ENCODE results near the gene TMEM53.

TMEM53 gene

DNA sequence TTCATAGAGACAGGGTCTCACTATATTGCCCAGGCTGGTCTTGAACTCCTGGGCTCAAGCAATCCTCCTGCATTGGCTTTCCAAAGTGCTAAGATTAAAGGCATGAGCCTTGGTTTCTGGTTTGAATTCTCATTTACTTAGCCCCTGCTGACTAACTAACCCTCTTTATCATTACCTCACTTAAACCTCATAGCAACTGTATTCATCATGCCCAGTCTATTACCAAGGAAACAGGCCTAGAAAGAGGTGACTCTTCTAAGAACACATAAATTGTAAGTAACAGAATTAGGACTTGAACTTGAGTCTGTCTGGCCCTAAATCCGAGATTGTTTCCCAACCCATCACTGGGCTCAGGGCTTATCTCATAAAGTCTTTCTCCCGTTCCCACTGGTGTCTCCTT lies 44.2 kb downstream of the TMEM53 start:
- Histone ChIP-seq H3K27me3 (ENCODE audit: control insufficient read depth in 2 of 2, insufficient read depth in 2 of 2, low read length in 2 of 2) (no peaks in the 10 kb centered on the region), H3K9ac (ENCODE audit: low read depth in 1 of 2, low read length in 2 of 2) (no peak overlapping the region), H3K36me3 (ENCODE audit: control insufficient read depth in 2 of 2, insufficient read depth in 2 of 2, low read length in 2 of 2) (peaks cover 14% of the 10 kb centered on the region in 2 donors), H3K27ac (ENCODE audit: low read depth in 2 of 2, low read length in 2 of 2) (no peak overlapping the region), H3K4me3 (ENCODE audit: low read length in 2 of 2) (no peak overlapping the region), H3K4me1 (ENCODE audit: control insufficient read depth in 2 of 2, insufficient read depth in 2 of 2, low read length in 2 of 2) (peaks cover 10 to 19% of the 10 kb centered on the region in 2 donors), H3K9me3 (ENCODE audit: control insufficient read depth in 2 of 2, low read length in 2 of 2) (no peaks in the 10 kb centered on the region)

DNA sequence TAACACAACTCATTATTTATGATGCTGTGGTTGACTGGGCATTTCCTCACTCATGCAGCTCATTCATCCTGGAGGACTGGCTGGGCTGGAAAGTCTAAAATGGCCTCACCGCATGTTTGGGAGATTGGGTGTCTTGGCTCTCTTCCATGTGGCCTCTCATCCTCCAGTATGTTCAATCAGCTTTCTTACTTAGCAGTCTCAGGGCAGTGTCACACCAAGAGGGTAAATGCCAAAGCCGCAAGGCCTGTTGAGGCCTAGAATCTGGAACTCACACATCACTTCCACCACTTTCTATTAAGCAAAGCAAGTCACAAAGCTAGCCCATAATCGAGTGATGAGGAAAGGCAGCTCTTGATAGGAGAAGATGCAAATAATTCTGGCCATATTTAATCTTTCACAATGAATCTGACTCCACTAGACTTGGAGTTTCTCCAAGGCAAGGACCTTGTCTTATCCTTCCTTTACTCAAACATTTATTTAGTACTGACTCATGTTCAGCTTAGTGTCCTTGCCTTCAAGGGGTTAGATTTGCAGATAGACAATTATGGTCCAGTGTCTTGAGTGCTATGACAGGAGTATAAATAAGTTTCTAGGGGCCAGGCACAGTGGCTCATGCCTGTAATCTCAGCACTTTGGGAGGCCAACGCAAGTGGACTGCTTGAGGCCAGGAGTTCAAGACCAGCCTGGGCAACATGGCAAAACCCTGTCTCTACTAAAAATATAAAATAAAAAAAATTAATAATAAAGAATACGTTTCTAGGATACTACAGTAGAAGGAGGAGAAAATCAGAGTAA lies 45.1 kb downstream of the TMEM53 start:
- Histone ChIP-seq H3K36me3 (ENCODE audit: control insufficient read depth in 2 of 2, insufficient read depth in 2 of 2, low read length in 2 of 2) (peaks cover 4 to 6% of the 10 kb centered on the region in 2 donors), H3K9me3 (ENCODE audit: control insufficient read depth in 2 of 2, low read length in 2 of 2) (no peaks in the 10 kb centered on the region), H3K9ac (ENCODE audit: low read depth in 1 of 2, low read length in 2 of 2) (no peak overlapping the region), H3K27me3 (ENCODE audit: control insufficient read depth in 2 of 2, insufficient read depth in 2 of 2, low read length in 2 of 2) (no peaks in the 10 kb centered on the region), H3K27ac (ENCODE audit: low read depth in 2 of 2, low read length in 2 of 2) (no peak overlapping the region), H3K4me3 (ENCODE audit: low read length in 2 of 2) (no peak overlapping the region), H3K4me1 (ENCODE audit: control insufficient read depth in 2 of 2, insufficient read depth in 2 of 2, low read length in 2 of 2) (peaks cover 10 to 19% of the 10 kb centered on the region in 2 donors)

DNA sequence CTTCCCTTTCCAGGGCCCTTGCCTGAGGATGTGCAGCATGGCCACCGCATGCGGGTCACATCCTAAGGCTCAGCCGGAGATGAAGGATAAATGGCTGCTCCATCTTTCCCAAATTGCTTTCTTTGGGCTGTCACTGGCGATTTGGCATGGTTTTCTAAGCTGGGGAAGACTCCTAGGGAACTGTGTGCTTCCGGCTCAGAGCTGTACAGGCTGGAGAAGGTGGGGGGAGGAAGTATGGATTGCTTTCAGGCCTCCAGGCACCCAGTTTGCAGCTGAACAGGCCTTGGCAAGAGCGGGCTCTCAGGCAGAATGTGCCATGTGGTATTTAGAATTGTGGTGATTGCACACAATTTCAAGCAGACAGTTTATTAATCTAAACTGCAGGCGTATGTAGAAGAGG lies 48.9 kb downstream of the TMEM53 start:
- Histone ChIP-seq H3K27ac (ENCODE audit: low read depth in 2 of 2, low read length in 2 of 2) (no peak overlapping the region), H3K9ac (ENCODE audit: low read depth in 1 of 2, low read length in 2 of 2) (no peak overlapping the region), H3K4me1 (ENCODE audit: control insufficient read depth in 2 of 2, insufficient read depth in 2 of 2, low read length in 2 of 2) (no peaks in the 10 kb centered on the region), H3K9me3 (ENCODE audit: control insufficient read depth in 2 of 2, low read length in 2 of 2) (no peaks in the 10 kb centered on the region), H3K36me3 (ENCODE audit: control insufficient read depth in 2 of 2, insufficient read depth in 2 of 2, low read length in 2 of 2) (no peaks in the 10 kb centered on the region), H3K27me3 (ENCODE audit: control insufficient read depth in 2 of 2, insufficient read depth in 2 of 2, low read length in 2 of 2) (no peaks in the 10 kb centered on the region), H3K4me3 (ENCODE audit: low read length in 2 of 2) (no peak overlapping the region)

DNA sequence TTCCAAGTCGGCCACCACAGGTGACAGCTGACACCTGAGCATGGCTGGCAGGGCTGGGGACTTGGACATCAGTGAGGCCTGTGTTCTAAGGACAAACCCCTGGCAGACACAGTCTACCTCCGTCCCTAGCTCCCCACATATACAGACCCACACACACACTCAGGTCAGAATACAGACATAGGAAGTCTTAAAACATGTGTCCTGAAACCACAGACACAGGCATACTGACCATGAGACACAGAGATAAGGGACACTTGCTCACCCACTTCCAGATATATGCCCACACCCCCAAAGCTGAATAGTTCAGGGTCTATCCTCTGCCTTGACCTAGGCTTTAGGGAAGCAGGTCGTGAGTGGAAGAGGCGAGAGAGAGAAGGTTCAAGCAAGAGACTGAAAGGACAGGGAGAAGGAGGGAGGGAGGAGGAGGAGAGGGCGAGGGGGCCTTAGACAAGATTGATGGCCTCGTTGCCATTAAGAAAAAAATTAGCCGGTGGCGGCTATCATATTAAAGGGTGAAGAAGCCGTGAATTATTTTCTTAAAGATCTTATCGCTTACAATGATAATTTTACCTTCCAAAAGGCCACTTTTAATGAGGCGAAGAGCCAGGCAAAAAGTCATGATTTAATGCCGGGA lies 49.9 kb downstream of the TMEM53 start:
- H3K4me3 ChIP-seq (ENCODE audit: low read length in 2 of 2): no peak overlapping the region

DNA sequence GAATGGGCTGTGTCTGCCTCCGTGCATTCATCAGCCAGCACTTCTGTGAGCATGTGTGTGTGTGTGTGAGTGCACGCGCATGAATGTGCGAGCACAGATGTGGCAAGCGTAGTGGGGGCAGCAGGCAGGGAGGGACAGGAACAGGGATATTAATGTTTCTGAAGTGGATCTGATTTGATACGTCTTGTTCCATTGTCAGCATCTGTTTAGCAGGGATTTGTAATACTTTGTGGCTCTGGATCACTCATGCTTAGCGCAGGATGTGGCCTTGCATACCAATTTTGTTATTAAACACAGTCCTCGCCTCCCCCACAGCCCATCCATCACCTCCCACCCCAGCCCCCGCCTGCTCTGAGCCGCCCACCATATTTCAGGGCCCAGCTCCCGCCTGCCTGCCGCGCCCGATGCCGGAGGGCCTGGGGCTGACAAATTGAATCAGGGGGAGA lies 52.4 kb downstream of the TMEM53 start:
- peaks cover 3% of the 10 kb centered on the region in 2 donors for H3K4me1 ChIP-seq (ENCODE audit: control insufficient read depth in 2 of 2, insufficient read depth in 2 of 2, low read length in 2 of 2)
- H3K4me3 ChIP-seq (ENCODE audit: low read length in 2 of 2): no peak overlapping the region
- H3K9me3 ChIP-seq (ENCODE audit: control insufficient read depth in 2 of 2, low read length in 2 of 2): no peaks in the 10 kb centered on the region
- peaks cover 4 to 12% of the 10 kb centered on the region in 2 donors for H3K27me3 ChIP-seq (ENCODE audit: control insufficient read depth in 2 of 2, insufficient read depth in 2 of 2, low read length in 2 of 2)
- no peak overlapping the region for H3K27ac ChIP-seq (ENCODE audit: low read depth in 2 of 2, low read length in 2 of 2)
- H3K9ac ChIP-seq (ENCODE audit: low read depth in 1 of 2, low read length in 2 of 2): no peak overlapping the region
- no peaks in the 10 kb centered on the region for H3K36me3 ChIP-seq (ENCODE audit: control insufficient read depth in 2 of 2, insufficient read depth in 2 of 2, low read length in 2 of 2)

More for the DNA sequence above, 49.9 kb downstream of the TMEM53 start:
- Histone ChIP-seq H3K9me3 (ENCODE audit: control insufficient read depth in 2 of 2, low read length in 2 of 2) (no peaks in the 10 kb centered on the region), H3K4me1 (ENCODE audit: control insufficient read depth in 2 of 2, insufficient read depth in 2 of 2, low read length in 2 of 2) (peaks cover 0 to 3% of the 10 kb centered on the region in 2 donors), H3K9ac (ENCODE audit: low read depth in 1 of 2, low read length in 2 of 2) (no peak overlapping the region), H3K27ac (ENCODE audit: low read depth in 2 of 2, low read length in 2 of 2) (no peak overlapping the region), H3K27me3 (ENCODE audit: control insufficient read depth in 2 of 2, insufficient read depth in 2 of 2, low read length in 2 of 2) (no peaks in the 10 kb centered on the region), H3K36me3 (ENCODE audit: control insufficient read depth in 2 of 2, insufficient read depth in 2 of 2, low read length in 2 of 2) (no peaks in the 10 kb centered on the region)

DNA sequence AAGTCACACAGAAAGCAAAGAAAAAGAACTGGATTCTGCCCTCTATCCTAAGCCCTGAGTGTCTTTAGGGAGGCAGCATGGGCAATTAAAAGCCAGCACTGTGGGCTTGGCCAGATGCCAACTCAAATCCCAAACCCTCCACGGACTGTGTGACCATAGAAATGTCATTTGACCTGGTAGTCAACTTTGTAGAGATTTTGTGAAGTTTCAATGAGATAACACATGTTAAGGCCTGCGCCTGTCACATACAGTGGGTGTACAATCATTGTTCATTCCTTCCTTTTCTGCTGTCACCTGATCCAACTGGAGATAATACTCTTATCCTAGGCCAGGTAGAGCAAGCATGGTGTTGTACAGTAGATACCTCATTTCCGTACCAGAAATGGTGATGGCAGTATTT lies 54.2 kb downstream of the TMEM53 start:
- H3K4me1 ChIP-seq (ENCODE audit: control insufficient read depth in 2 of 2, insufficient read depth in 2 of 2, low read length in 2 of 2): peaks cover 3 to 5% of the 10 kb centered on the region in 2 donors
- H3K36me3 ChIP-seq (ENCODE audit: control insufficient read depth in 2 of 2, insufficient read depth in 2 of 2, low read length in 2 of 2): no peaks in the 10 kb centered on the region
- peaks cover 9 to 18% of the 10 kb centered on the region in 2 donors for H3K27me3 ChIP-seq (ENCODE audit: control insufficient read depth in 2 of 2, insufficient read depth in 2 of 2, low read length in 2 of 2)
- H3K9me3 ChIP-seq (ENCODE audit: control insufficient read depth in 2 of 2, low read length in 2 of 2): no peaks in the 10 kb centered on the region
- H3K4me3 ChIP-seq (ENCODE audit: low read length in 2 of 2): no peak overlapping the region
- no peak overlapping the region for H3K27ac ChIP-seq (ENCODE audit: low read depth in 2 of 2, low read length in 2 of 2)
- no peak overlapping the region for H3K9ac ChIP-seq (ENCODE audit: low read depth in 1 of 2, low read length in 2 of 2)

DNA sequence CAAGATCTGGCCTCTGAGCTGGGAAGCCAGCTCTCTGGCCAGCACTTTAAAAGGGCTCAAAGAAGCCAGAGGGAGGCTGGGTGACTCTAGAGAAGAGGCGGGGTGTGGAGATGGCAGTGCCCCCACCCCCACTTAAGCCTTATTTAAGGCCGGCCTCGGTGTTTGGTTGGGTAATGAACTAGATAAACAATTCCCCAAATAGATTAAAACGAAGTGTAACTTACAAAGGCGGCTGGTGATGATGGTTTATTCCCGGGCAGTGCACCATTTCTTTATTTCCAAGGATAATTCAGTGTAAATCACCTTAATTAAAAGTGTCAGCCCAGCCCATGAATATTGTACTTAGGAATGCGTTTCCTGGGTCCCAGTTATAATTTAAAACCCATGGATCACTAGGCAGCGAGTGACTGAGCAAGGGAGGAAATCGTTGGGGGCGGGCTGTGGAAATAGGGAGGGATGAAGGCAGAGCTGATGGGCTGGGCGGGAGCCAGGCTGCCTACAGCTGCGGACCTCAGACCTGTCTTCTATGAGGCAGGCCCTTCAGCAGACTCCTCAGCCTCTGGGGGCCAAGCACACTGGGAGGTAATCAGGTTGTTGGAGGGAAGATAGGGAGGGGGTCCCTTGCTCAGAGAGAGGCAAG lies 54.9 kb downstream of the TMEM53 start:
- H3K9ac ChIP-seq (ENCODE audit: low read depth in 1 of 2, low read length in 2 of 2): no peak overlapping the region

DNA sequence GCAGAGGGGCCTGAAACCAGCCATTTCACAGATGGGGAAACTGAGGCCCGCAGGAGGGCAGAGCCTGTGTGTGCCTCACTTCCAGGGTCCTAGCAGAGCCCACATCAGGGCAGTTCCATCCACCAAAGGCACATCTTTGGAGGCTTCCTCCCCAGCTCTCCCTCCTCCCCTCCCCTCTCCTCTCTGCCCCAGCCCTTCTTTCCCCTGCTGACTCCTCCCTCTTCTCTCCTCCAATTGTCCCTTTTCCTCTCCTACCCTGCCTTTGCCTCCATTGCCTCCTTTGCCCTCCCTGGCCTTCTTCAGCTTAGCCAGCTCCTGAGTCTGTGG lies 56.6 kb downstream of the TMEM53 start:
- H3K9me3 ChIP-seq (ENCODE audit: control insufficient read depth in 2 of 2, low read length in 2 of 2): no peaks in the 10 kb centered on the region
- peaks cover 9 to 18% of the 10 kb centered on the region in 2 donors for H3K27me3 ChIP-seq (ENCODE audit: control insufficient read depth in 2 of 2, insufficient read depth in 2 of 2, low read length in 2 of 2)
- H3K9ac ChIP-seq (ENCODE audit: low read depth in 1 of 2, low read length in 2 of 2): no peak overlapping the region
- no peak overlapping the region for H3K4me3 ChIP-seq (ENCODE audit: low read length in 2 of 2)
- H3K27ac ChIP-seq (ENCODE audit: low read depth in 2 of 2, low read length in 2 of 2): no peak overlapping the region
- no peaks in the 10 kb centered on the region for H3K36me3 ChIP-seq (ENCODE audit: control insufficient read depth in 2 of 2, insufficient read depth in 2 of 2, low read length in 2 of 2)
- peaks cover 3 to 5% of the 10 kb centered on the region in 2 donors for H3K4me1 ChIP-seq (ENCODE audit: control insufficient read depth in 2 of 2, insufficient read depth in 2 of 2, low read length in 2 of 2)

More for the DNA sequence above, 54.9 kb downstream of the TMEM53 start:
- Histone ChIP-seq H3K9me3 (ENCODE audit: control insufficient read depth in 2 of 2, low read length in 2 of 2) (no peaks in the 10 kb centered on the region), H3K4me3 (ENCODE audit: low read length in 2 of 2) (no peak overlapping the region), H3K36me3 (ENCODE audit: control insufficient read depth in 2 of 2, insufficient read depth in 2 of 2, low read length in 2 of 2) (no peaks in the 10 kb centered on the region), H3K27me3 (ENCODE audit: control insufficient read depth in 2 of 2, insufficient read depth in 2 of 2, low read length in 2 of 2) (peaks cover 9 to 18% of the 10 kb centered on the region in 2 donors), H3K4me1 (ENCODE audit: control insufficient read depth in 2 of 2, insufficient read depth in 2 of 2, low read length in 2 of 2) (peaks cover 3 to 5% of the 10 kb centered on the region in 2 donors), H3K27ac (ENCODE audit: low read depth in 2 of 2, low read length in 2 of 2) (no peak overlapping the region)

DNA sequence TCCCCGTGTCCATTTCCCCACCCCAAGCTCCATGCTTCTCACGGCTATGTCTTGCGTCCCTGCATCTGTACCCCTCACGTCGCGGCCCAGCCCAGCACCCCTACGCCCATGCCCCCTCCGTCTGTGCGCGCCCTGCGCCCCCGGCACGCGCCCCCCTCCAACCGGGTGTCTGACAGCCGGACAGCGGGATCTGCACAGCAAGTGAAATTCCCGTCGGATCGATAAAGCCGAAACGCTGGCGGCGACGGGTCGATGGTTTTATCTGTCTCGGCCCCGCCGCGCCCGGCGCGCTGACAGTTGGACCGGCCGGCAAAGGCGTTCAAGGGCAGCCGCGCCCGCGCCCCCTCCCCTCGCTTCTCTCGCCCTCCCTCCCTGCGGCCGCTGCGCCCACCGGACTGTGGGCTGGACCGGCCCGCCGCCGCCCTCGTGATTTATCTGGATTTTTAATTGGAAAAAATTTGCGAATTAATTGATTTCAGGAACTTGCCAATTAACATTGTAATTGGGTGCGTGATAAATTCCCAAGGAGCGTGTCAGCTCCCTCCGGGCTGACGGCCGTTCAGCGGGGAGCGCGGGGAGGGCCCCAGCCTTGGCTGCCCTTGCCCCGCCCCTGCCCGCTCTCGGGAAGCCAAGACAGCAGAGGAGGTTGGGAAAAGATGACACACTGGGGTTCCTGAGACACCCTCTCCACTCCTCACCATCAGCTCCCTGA lies 57.1 kb downstream of the TMEM53 start:
- Histone ChIP-seq H3K27ac (ENCODE audit: low read depth in 2 of 2, low read length in 2 of 2) (no peak overlapping the region), H3K36me3 (ENCODE audit: control insufficient read depth in 2 of 2, insufficient read depth in 2 of 2, low read length in 2 of 2) (no peaks in the 10 kb centered on the region), H3K4me1 (ENCODE audit: control insufficient read depth in 2 of 2, insufficient read depth in 2 of 2, low read length in 2 of 2) (peaks cover 3 to 5% of the 10 kb centered on the region in 2 donors), H3K9me3 (ENCODE audit: control insufficient read depth in 2 of 2, low read length in 2 of 2) (no peaks in the 10 kb centered on the region), H3K9ac (ENCODE audit: low read depth in 1 of 2, low read length in 2 of 2) (no peak overlapping the region), H3K27me3 (ENCODE audit: control insufficient read depth in 2 of 2, insufficient read depth in 2 of 2, low read length in 2 of 2) (peaks cover 9 to 18% of the 10 kb centered on the region in 2 donors), H3K4me3 (ENCODE audit: low read length in 2 of 2) (no peak overlapping the region)
